BLaER1 treated with 17β-estradiol and CSF1 and Interleukin-3, amounts not matched to agents 10 nM and 100 nM (cell line): ENCODE results near the gene RNF130.
"Not testable (repeated sequence)": the region's sequence is repeated elsewhere in the genome, so short reads cannot be mapped to it uniquely, and the experiment has no call there.

Experiments
- H3K27ac ChIP-seq, 11 experiments: shearing (Covaris generic); formaldehyde crosslinking; 2 replicates each; pipeline ENCODE4 v1.8.1; 2022
- H3K27me3 ChIP-seq, 11 experiments: shearing (Covaris generic); formaldehyde crosslinking; 2 replicates each; pipeline ENCODE4 v1.8.1; 2022
- H3K36me3 ChIP-seq, 11 experiments: shearing (Covaris generic); formaldehyde crosslinking; 2 replicates each; pipeline ENCODE4 v1.8.1; 2022
- H3K4me1 ChIP-seq, 10 experiments: shearing (Covaris generic); formaldehyde crosslinking; 2 replicates each; pipeline ENCODE4 v1.8.1; 2022
- H3K4me2 ChIP-seq, 11 experiments: shearing (Covaris generic); formaldehyde crosslinking; 2 replicates each; pipeline ENCODE4 v1.8.1; 2022
- H3K4me3 ChIP-seq, 10 experiments: shearing (Covaris generic); formaldehyde crosslinking; 2 replicates each; pipeline ENCODE4 v1.8.1; 2022
- H3K9ac ChIP-seq, 11 experiments: shearing (Covaris generic); formaldehyde crosslinking; 2 replicates each; pipeline ENCODE4 v1.8.1; 2022
- H3K9me3 ChIP-seq, 11 experiments: shearing (Covaris generic); formaldehyde crosslinking; replicated peaks in 1 of 11; 2 replicates each; pipeline ENCODE4 v1.8.1; 2022
- H4K20me1 ChIP-seq, 11 experiments: shearing (Covaris generic); formaldehyde crosslinking; 2 replicates each; pipeline ENCODE4 v1.8.1; 2022
- Cebpa-rat ChIP-seq, 11 experiments: shearing (Covaris generic); IDR thresholded peaks; 2 replicates each; pipeline ENCODE4 v1.8.1; 2022

Gene RNF130

DNA sequence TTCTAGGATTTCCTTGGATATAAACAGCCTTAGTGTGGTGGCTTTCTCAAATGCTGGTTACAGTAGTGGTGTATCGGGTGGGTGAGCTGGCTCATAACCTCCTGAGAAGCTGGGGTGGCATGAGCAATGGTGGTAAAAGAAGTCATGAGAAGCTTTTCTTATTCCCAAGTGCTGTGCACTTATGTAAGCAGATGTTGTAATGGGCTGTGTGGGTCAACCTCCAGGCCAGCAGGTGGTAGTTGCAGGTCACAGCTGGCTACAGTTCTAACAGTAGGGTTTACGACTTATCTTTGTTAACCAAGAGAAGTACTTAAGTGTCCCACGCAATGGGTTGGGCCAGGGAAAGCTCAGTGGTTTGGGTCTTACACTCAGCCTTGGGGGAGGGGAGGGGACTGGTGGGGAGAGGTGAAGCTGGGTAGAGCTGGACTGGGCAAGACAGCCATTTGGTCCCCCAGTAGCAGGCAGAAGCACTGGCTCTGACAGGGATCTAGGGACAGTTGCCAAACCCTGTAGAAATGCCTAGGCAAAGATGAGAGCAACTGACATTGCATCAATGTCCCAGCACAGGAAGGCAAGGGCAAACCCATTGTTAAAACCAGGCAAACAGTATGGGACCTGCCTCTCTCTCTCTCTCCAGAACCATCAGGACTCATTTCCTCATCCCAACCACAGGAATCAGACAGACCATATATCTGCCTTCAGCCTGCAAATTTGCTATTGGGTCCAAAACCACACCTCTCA lies 76.8 kb downstream of the RNF130 start:
- peaks cover 41 to 94% (median 85%) of the 10 kb centered on the region in 11 experiments for H3K9me3 ChIP-seq
- TF ChIP-seq Cebpa-rat (IDR thresholded peaks at IDR 0.05) = no peak

DNA sequence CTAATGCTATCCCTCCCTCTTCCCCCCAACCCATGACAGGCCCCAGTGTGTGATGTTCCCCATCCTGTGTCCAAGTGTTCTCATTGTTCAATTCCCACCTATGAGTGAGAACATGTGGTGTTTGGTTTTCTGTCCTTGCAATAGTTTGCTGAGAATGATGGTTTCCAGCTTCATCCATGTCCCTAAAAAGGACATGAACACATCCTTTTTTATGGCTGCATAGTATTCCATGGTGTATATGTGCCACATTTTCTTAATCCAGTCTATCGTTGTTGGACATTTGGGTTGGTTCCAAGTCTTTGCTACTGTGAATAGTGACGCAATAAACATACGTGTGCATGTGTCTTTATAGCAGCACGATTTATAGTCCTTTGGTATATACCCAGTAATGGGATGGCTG lies 78.7 kb downstream of the RNF130 start:
- peaks cover 39 to 79% (median 69%) of the 10 kb centered on the region in 11 experiments for H3K9me3 ChIP-seq
- H3K27ac ChIP-seq = not testable (repeated sequence)

More for the DNA sequence above, 76.8 kb downstream of the RNF130 start:
- Histone ChIP-seq H3K9ac (no peak overlapping the region), H3K36me3 (peaks cover 58 to 86% (median 79%) of the 10 kb centered on the region in 11 experiments), H3K27ac (no peak overlapping the region), H3K4me2 (no peak overlapping the region), H4K20me1 (peaks cover 0 to 9% (median 0%) of the 10 kb centered on the region in 11 experiments; a peak in 4 of 22 replicates), H3K27me3 (no peaks in the 10 kb centered on the region), H3K4me1 (no peaks in the 10 kb centered on the region), H3K4me3 (0 out of 20 replicates have a peak overlapping the region, but pooled peaks of 2 of the 10 experiments have one; percentile 1 to 4)

DNA sequence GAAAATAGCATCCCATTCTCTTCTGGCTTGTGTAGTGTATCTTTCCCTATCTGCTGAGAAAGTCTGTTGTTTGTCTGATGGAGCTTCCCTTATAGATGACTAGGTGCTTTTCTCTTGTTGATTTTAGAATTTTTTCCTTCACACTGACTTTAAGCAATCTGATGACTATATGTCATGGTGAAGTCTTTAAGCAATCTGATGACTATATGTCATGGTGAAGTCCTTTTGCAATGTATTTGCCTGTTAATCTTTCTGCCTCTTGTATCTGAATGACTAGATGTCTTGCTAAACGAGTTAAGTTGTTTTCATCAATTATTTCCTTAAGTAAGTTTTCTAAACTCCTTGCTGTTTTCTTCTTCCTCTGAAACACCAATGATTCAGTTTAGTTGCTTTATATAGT lies 80.5 kb downstream of the RNF130 start:
- no peaks in the 10 kb centered on the region for H3K27me3 ChIP-seq
- TF ChIP-seq Cebpa-rat (IDR thresholded peaks at IDR 0.05) = no peak
- no peak overlapping the region for H3K4me3 ChIP-seq
- peaks cover 44 to 81% (median 70%) of the 10 kb centered on the region in 11 experiments for H3K36me3 ChIP-seq
- H3K9me3 ChIP-seq = peaks cover 22 to 61% (median 51%) of the 10 kb centered on the region in 11 experiments
- no peaks in the 10 kb centered on the region; a peak in 1 of 20 replicates for H3K4me1 ChIP-seq
- H3K9ac ChIP-seq = no peak overlapping the region
- no peak overlapping the region for H3K27ac ChIP-seq
- H3K4me2 ChIP-seq = no peak overlapping the region
- H4K20me1 ChIP-seq = peaks cover 0 to 36% (median 7%) of the 10 kb centered on the region in 11 experiments; a peak in 11 of 22 replicates

More for the DNA sequence above, 78.7 kb downstream of the RNF130 start:
- not testable (repeated sequence) for H3K9ac ChIP-seq, H3K27me3 ChIP-seq, H3K4me1 ChIP-seq, H3K4me2 ChIP-seq, H3K4me3 ChIP-seq
- peaks cover 0 to 23% (median 0%) of the 10 kb centered on the region in 11 experiments; a peak in 5 of 22 replicates for H4K20me1 ChIP-seq
- H3K36me3 ChIP-seq = peaks cover 54 to 88% (median 75%) of the 10 kb centered on the region in 11 experiments

DNA sequence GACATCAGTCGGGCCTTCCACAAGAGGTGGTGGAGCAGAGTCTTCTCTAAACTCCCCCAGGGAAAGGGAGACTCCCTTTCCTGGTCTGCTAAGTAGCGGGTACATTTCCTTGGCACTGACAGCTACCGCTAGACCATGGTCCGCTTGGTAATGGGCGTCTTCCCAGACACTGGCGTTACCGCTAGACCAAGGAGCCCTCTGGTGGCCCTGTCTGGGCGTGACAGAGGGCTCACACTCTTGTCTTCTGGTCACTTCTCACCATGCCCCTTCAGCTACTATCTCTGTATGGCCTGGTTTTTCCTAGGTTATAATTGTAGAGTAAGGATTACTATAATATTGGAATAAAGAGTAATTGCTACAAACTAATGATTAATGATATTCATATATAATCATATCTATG lies 81.0 kb downstream of the RNF130 start:
- H3K27ac ChIP-seq, H3K9ac ChIP-seq, H3K4me2 ChIP-seq, H3K4me3 ChIP-seq, H3K27me3 ChIP-seq, H3K4me1 ChIP-seq: not testable (repeated sequence)
- peaks cover 40 to 81% (median 68%) of the 10 kb centered on the region in 11 experiments for H3K36me3 ChIP-seq
- H3K9me3 ChIP-seq = peaks cover 17 to 56% (median 45%) of the 10 kb centered on the region in 11 experiments
- peaks cover 0 to 42% (median 10%) of the 10 kb centered on the region in 11 experiments; a peak in 13 of 22 replicates for H4K20me1 ChIP-seq

DNA sequence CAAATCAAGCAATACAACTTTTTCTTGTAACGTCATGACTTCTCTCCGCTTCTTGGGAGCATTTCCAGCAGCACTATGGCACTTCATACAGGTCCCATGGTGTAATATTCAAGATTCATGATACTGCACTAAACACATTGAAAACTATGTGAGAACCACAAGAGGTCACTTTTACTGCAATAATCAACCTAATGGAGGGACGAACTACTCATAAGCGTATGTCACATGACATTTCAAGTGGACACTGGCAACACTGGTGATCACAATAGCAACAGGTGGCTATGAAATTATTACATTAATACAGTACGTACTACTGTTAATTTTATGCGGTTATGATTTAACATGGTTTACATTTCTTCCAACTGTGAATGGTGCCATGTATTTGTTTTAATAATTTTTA lies 85.2 kb downstream of the RNF130 start:
- peaks cover 42 to 98% (median 79%) of the 10 kb centered on the region in 11 experiments for H3K36me3 ChIP-seq
- H3K9me3 ChIP-seq = peaks cover 0 to 23% (median 16%) of the 10 kb centered on the region in 11 experiments; a peak in 13 of 22 replicates
- H3K9ac ChIP-seq = no peak overlapping the region
- no peaks in the 10 kb centered on the region; a peak in 1 of 20 replicates for H3K4me1 ChIP-seq
- no peak overlapping the region for H3K4me3 ChIP-seq
- no peak for TF ChIP-seq Cebpa-rat (IDR thresholded peaks at IDR 0.05)
- no peak overlapping the region for H3K4me2 ChIP-seq
- H3K27ac ChIP-seq = no peak overlapping the region
- peaks cover 0 to 84% (median 38%) of the 10 kb centered on the region in 11 experiments; a peak in 18 of 22 replicates for H4K20me1 ChIP-seq
- no peaks in the 10 kb centered on the region for H3K27me3 ChIP-seq

DNA sequence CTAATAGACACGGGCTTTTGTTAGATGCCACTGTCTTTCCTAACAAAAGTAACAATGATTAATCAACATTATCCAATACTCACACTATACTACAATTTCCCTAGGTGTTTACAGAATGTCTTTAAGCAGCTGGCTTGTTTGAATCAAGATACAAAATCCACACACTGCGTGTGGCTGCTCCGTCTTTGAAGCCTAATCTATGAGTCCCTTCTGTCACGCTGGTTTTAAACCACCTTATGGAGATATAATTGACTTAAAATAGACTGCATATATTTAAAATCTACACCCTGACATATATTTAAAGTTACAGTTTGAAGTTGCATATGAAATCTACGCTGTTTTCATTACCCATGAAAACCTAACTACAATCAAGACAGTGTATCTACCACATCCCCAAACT lies 89.9 kb downstream of the RNF130 start:
- Histone ChIP-seq H3K9me3 (no peaks in the 10 kb centered on the region), H4K20me1 (peaks cover 5 to 99% (median 72%) of the 10 kb centered on the region in 11 experiments; a peak in 19 of 22 replicates), H3K4me3 (no peak overlapping the region), H3K4me1 (peaks cover 0 to 7% (median 0%) of the 10 kb centered on the region in 10 experiments; a peak in 2 of 20 replicates), H3K36me3 (peaks cover 73 to 99% (median 89%) of the 10 kb centered on the region in 11 experiments), H3K9ac (no peak overlapping the region), H3K27me3 (no peaks in the 10 kb centered on the region), H3K4me2 (no peak overlapping the region), H3K27ac (no peak overlapping the region)
- TF ChIP-seq Cebpa-rat (IDR thresholded peaks at IDR 0.05) = no peak

DNA sequence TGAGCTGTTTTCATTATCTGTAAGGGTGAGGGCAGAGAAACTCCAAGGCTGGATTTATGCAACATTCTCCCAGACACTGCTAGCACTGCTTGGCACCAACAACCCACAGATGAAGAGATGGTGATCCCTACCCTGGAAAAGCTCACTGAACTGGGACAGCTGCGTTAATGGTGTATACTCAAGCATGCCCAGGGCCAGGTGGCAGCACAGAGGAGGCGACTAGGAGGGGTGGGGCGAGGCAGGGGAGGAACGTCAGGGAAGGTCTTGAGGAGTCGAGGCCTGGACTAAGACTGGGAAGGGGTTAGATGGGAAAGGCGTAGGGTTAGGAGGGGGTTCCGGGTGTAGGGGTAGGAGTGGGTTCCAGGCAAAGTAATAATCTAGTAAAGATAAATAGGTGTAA lies 90.8 kb downstream of the RNF130 start:
- Histone ChIP-seq H3K4me1 (peaks cover 0 to 15% (median 4%) of the 10 kb centered on the region in 10 experiments; a peak in 9 of 20 replicates), H3K27ac (no peak overlapping the region), H3K4me2 (no peak overlapping the region), H3K36me3 (peaks cover 81 to 100% (median 95%) of the 10 kb centered on the region in 11 experiments), H3K9me3 (no peaks in the 10 kb centered on the region), H3K27me3 (no peaks in the 10 kb centered on the region), H3K9ac (no peak overlapping the region), H3K4me3 (no peak overlapping the region), H4K20me1 (peaks cover 5 to 100% (median 75%) of the 10 kb centered on the region in 11 experiments; a peak in 19 of 22 replicates)
- TF ChIP-seq Cebpa-rat (IDR thresholded peaks at IDR 0.05) = no peak

DNA sequence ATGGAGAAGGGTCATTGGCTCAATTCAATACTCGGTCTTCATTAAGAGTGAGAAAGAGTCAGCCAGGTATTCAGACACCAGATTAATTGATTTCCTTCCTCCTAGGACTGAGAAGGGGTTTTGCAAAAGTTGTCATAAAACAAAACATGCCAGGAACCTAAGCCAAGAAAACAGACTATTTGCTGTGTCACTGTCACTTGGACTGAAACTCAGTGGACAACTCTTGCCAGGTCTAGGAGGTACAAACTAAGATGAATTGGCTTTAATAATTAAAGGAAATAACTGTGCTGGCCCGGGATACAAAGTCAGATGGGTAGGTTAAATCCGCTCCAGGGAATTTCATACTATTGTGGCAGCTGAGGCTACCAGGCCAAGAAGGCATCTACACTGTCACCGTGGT lies 92.8 kb downstream of the RNF130 start:
- TF ChIP-seq Cebpa-rat (IDR thresholded peaks at IDR 0.05) = no peak
- H3K4me2 ChIP-seq = no peak overlapping the region
- no peak overlapping the region for H3K4me3 ChIP-seq
- H4K20me1 ChIP-seq = peaks cover 16 to 100% (median 85%) of the 10 kb centered on the region in 11 experiments; a peak in 19 of 22 replicates
- H3K36me3 ChIP-seq = peaks cover 91 to 100% (median 99%) of the 10 kb centered on the region in 11 experiments
- H3K4me1 ChIP-seq = peaks cover 0 to 34% (median 23%) of the 10 kb centered on the region in 10 experiments; a peak in 19 of 20 replicates
- no peak overlapping the region for H3K27ac ChIP-seq
- no peaks in the 10 kb centered on the region for H3K27me3 ChIP-seq
- no peaks in the 10 kb centered on the region for H3K9me3 ChIP-seq
- H3K9ac ChIP-seq = no peak overlapping the region

DNA sequence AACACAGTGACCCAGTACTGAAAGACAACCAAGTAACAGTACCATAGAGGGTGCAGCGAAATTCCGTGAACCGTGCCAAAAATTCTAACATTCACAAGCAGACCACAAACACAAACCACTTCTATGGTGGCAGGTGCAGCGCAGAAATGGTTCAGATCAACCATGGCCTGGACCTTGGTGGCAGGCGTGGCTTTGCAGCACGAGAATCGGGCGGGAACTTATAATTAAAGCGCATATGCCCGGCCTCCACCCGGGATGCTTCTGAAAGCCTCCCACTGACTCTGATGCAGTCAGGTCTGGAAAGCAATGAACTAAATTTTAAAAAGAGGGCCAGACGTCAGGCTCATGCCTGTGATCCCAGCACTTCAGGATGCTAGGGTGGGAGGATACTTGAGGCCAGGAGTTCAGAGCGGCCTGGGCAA lies 95.8 kb downstream of the RNF130 start:
- peaks cover 17 to 62% (median 48%) of the 10 kb centered on the region in 10 experiments for H3K4me1 ChIP-seq
- H3K27me3 ChIP-seq = no peaks in the 10 kb centered on the region
- H3K27ac ChIP-seq = 0 out of 22 replicates have a peak overlapping the region, but pooled peaks of 1 of the 11 experiments have one; percentile 8
- H3K9me3 ChIP-seq = peaks cover 0 to 8% (median 0%) of the 10 kb centered on the region in 11 experiments; a peak in 1 of 22 replicates
- peaks cover 84 to 98% (median 90%) of the 10 kb centered on the region in 11 experiments for H3K36me3 ChIP-seq
- peaks cover 16 to 100% (median 71%) of the 10 kb centered on the region in 11 experiments; a peak in 18 of 22 replicates for H4K20me1 ChIP-seq
- H3K4me3 ChIP-seq = no peak overlapping the region
- TF ChIP-seq Cebpa-rat (IDR thresholded peaks at IDR 0.05) = no peak
- H3K9ac ChIP-seq = peak overlapping the region in 1 of 11 experiments; percentile 32; a peak in 1 of 22 replicates
- peak overlapping the region in 3 of 11 experiments; percentile 57 to 86 (median 76); a peak in 3 of 22 replicates for H3K4me2 ChIP-seq
